PC-3 (cell line): ENCODE data around the gene C19orf47.

Experiments
- CTCF ChIP-seq: fragments of 300-600 bp; sonication (generic); conservative IDR thresholded peaks from 2 replicates; pipeline ENCODE4 v1.5.1; 2017; ENCODE audit warnings: antibody characterized with exemption, low read depth, mild to moderate bottlenecking, low read length
- EZH2phosphoT487 ChIP-seq: fragments of 300-600 bp; sonication (generic); IDR thresholded peaks from 2 replicates; pipeline ENCODE4 v1.6.1; 2018; ENCODE audit warnings: mild to moderate bottlenecking, antibody characterized with exemption, low read length, borderline replicate concordance

DNA sequence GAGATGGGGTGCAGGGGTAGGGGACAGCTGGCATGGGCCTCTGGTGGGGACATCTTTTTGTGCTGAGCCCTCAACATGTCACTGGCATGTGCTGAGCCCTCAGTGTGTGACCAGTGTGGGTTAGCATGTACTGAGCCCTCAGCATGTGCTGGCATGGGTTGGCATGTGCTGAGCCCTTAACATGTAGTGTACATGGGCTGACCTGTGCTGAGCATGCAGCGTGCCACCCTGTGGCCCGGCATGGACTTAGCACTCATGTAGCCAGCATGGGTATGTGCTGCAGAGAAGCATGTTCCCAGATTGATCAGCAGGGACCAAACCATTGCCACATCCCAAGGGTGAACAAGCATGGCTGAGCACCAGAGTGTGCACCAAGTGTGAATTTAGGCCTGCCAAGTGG lies 30.3 kb upstream of the C19orf47 start:
- TF ChIP-seq CTCF, result no peak
- no peak for TF ChIP-seq EZH2phosphoT487
